Activated CD4-positive, alpha-beta T cell treated with anti-CD3 and anti-CD28 coated beads, Interleukin-2, amount 50 U/mL, for 1 hour (primary cell): Measurements from ENCODE around the gene SLC26A11.
"Not testable (repeated sequence)": the region's sequence is repeated elsewhere in the genome, so short reads cannot be mapped to it uniquely, and the experiment has no call there.

Experiments used
- DNase-seq: peaks from one replicate; pipeline ENCODE4 v3.0.0-alpha.2; 2020

Gene SLC26A11

GRCh38 chr17:80287806-80288567 lies 67.8 kb downstream of the SLC26A11 start:
- no peak for DNase-seq

GRCh38 chr17:80289616-80290015 lies 69.4 kb downstream of the SLC26A11 start:
- no peak for DNase-seq

- DNase-seq: no peak
Measured at GRCh38 chr17:80290156-80290555, 69.9 kb downstream of the SLC26A11 start.

GRCh38 chr17:80291260-80291659 lies 71.0 kb downstream of the SLC26A11 start:
- no peak for DNase-seq

- DNase-seq: no peak
Measured at GRCh38 chr17:80291691-80292487, 71.7 kb downstream of the SLC26A11 start.

- no peak for DNase-seq
Measured at GRCh38 chr17:80292521-80292971, 72.3 kb downstream of the SLC26A11 start.

- no peak for DNase-seq
Measured at GRCh38 chr17:80294210-80294609, 74.0 kb downstream of the SLC26A11 start.

GRCh38 chr17:80294653-80295052 lies 74.4 kb downstream of the SLC26A11 start:
- DNase-seq: no peak

- DNase-seq: no peak
Measured at GRCh38 chr17:80295146-80295545, 74.9 kb downstream of the SLC26A11 start.

GRCh38 chr17:80295559-80295958 lies 75.3 kb downstream of the SLC26A11 start:
- DNase-seq: no peak

- no peak for DNase-seq
Measured at GRCh38 chr17:80296221-80296620, 76.0 kb downstream of the SLC26A11 start.

GRCh38 chr17:80297996-80298560 lies 77.9 kb downstream of the SLC26A11 start:
- DNase-seq: no peak

GRCh38 chr17:80299350-80300100 lies 79.3 kb downstream of the SLC26A11 start:
- DNase-seq: not testable (repeated sequence)

GRCh38 chr17:80300756-80301155 lies 80.5 kb downstream of the SLC26A11 start:
- not testable (repeated sequence) for DNase-seq
